A549 (cell line): Measurements from ENCODE around the gene SRGAP3. TPM values are rescaled to one million over a fixed set of nuclear protein-coding genes. Genes with fewer than 3 reads are reported as not detected.

ENCODE experiments used
- ATAC-seq, 2 experiments: fragments of 200-7000 bp in 1 of 2; fragments of >200 bp in 1 of 2; cut with Nextera tagmentation in 1 of 2; cut with Tn5 transposase in 1 of 2; 3 replicates each; pipeline versions ENCODE4 v1.8.0 to v1.9.1; 2018 to 2020; ENCODE audit warnings: mild to moderate bottlenecking in 1 of 2, moderate library complexity in 1 of 2
- CTCF ChIA-PET: fragments of 300-600 bp; sonication (Branson Sonifier 250); formaldehyde crosslinking; extraction: SDS; loops from one replicate; lab custom pipeline; 2021; ENCODE audit warnings: antibody characterized with exemption, inconsistent platforms; lab: Yijun Ruan, JAX
- POLR2A ChIA-PET: fragments of 350-600 bp; formaldehyde crosslinking; extraction: SDS; loops from one replicate; lab custom pipeline; 2021; ENCODE audit warnings: antibody characterized with exemption, inconsistent platforms; lab: Yijun Ruan, JAX
- DNase-seq, 2 experiments: peaks; one replicate each; pipeline versions ENCODE4 v3.0.0 to v3.0.0-alpha.2; 2011 to 2016; ENCODE audit warnings: low read depth in 1 of 2, low spot score in 1 of 2
- FAIRE-seq: peaks from 2 replicates; lab custom pipeline; 2011; peaks lifted over from hg19 to GRCh38; lab: Jason Lieb, UNC
- H3K27ac ChIP-seq, 2 experiments: fragments of >200 bp; sonication (Bioruptor Twin); formaldehyde crosslinking; 3 replicates each; pipeline ENCODE4 v1.5.1; 2016 to 2017
- H3K4me1 ChIP-seq: fragments of >200 bp; sonication (Bioruptor Twin); formaldehyde crosslinking; 3 replicates; pipeline ENCODE4 v1.6.1; 2016
- H3K4me2 ChIP-seq: fragments of >200 bp; sonication (Bioruptor Twin); formaldehyde crosslinking; 3 replicates; pipeline ENCODE4 v1.6.1; 2016
- H3K4me3 ChIP-seq: fragments of >200 bp; sonication (Bioruptor Twin); formaldehyde crosslinking; 3 replicates; pipeline ENCODE4 v1.5.1; 2016
- H3K9me3 ChIP-seq: fragments of >200 bp; sonication (Bioruptor Twin); formaldehyde crosslinking; 3 replicates; pipeline ENCODE4 v1.6.1; 2016
- CBX2 ChIP-seq: fragments of 200-600 bp; sonication (generic); IDR thresholded peaks from 2 replicates; pipeline ENCODE4 v1.6.1; 2016; ENCODE audit warnings: low read depth, mild to moderate bottlenecking, borderline replicate concordance
- CBX8 ChIP-seq: fragments of 200-600 bp; sonication (generic); IDR thresholded peaks from 2 replicates; pipeline ENCODE4 v1.6.1; 2016
- CEBPB ChIP-seq, 2 experiments: fragments of >200 bp in 1 of 2; sonication (Bioruptor Twin) in 1 of 2; formaldehyde crosslinking in 1 of 2; IDR thresholded peaks; 2 replicates each; pipeline ENCODE4 v1.6.1; 2012 to 2016
- CHD4 ChIP-seq: fragments of 200-600 bp; sonication (generic); IDR thresholded peaks from 2 replicates; pipeline ENCODE4 v1.6.1; 2016; ENCODE audit warnings: antibody characterized with exemption, mild to moderate bottlenecking, borderline replicate concordance
- EHF ChIP-seq: fragments of 250-450 bp; sonication (Bioruptor Pico); IDR thresholded peaks from 2 replicates; pipeline ENCODE4 v1.5.0; 2020; ENCODE audit warnings: mild to moderate bottlenecking
- EHMT2 ChIP-seq: fragments of 200-600 bp; sonication (generic); IDR thresholded peaks from 2 replicates; pipeline ENCODE4 v1.6.1; 2016; ENCODE audit warnings: antibody characterized with exemption, low read depth, mild to moderate bottlenecking, moderate library complexity
- ESRRA ChIP-seq: fragments of 150-350 bp; IDR thresholded peaks from 2 replicates; pipeline ENCODE4 v1.6.1; 2014; ENCODE audit warnings: mild to moderate bottlenecking, low read length, borderline replicate concordance
- FOSL2 ChIP-seq, 2 experiments: fragments of 450-650 bp in 1 of 2; fragments of >200 bp in 1 of 2; sonication (Bioruptor Twin) in 1 of 2; formaldehyde crosslinking; IDR thresholded peaks; 2 replicates each; pipeline versions ENCODE4 v1.5.0 to v1.6.1; 2016 to 2020; ENCODE audit warnings: mild to moderate bottlenecking in 1 of 2, moderate library complexity in 1 of 2
- HDAC2 ChIP-seq: fragments of 200-600 bp; sonication (generic); IDR thresholded peaks from 2 replicates; pipeline ENCODE4 v1.6.1; 2016
- JUN ChIP-seq, 2 experiments: fragments of >200 bp; sonication (Bioruptor Twin); formaldehyde crosslinking; IDR thresholded peaks; 2 replicates in 1 of 2; 3 replicates in 1 of 2; pipeline ENCODE4 v1.6.1; 2016 to 2017
- JUNB ChIP-seq: fragments of >200 bp; sonication (Bioruptor Twin); formaldehyde crosslinking; IDR thresholded peaks from 2 replicates; pipeline ENCODE4 v1.6.1; 2016
- KDM1A ChIP-seq: fragments of 200-600 bp; sonication (generic); IDR thresholded peaks from 2 replicates; pipeline ENCODE4 v1.6.1; 2016; ENCODE audit warnings: low read depth, mild to moderate bottlenecking
- KDM5A ChIP-seq: fragments of 200-600 bp; sonication (generic); IDR thresholded peaks from 2 replicates; pipeline ENCODE4 v1.6.1; 2016; ENCODE audit warnings: antibody characterized with exemption, mild to moderate bottlenecking
- MAZ ChIP-seq: fragments of 150-350 bp; IDR thresholded peaks from 2 replicates; pipeline ENCODE4 v1.6.1; 2014; ENCODE audit warnings: antibody characterized with exemption, low read depth, low read length, borderline replicate concordance
- MYC ChIP-seq: IDR thresholded peaks from 2 replicates; pipeline ENCODE4 v1.6.1; 2012; ENCODE audit warnings: mild to moderate bottlenecking, inconsistent platforms, low read length, improper control_type of control experiment, borderline replicate concordance
- NPAS2 ChIP-seq: fragments of 250-450 bp; sonication (Bioruptor Pico); IDR thresholded peaks from 2 replicates; pipeline ENCODE4 v1.8.0; 2022; ENCODE audit warnings: mild to moderate bottlenecking, moderate library complexity, borderline replicate concordance
- PHF8 ChIP-seq: fragments of 200-600 bp; sonication (generic); IDR thresholded peaks from 2 replicates; pipeline ENCODE4 v1.6.1; 2016; ENCODE audit warnings: low read depth, mild to moderate bottlenecking, antibody characterized with exemption, moderate library complexity, borderline replicate concordance
- POLR2A ChIP-seq: IDR thresholded peaks from 2 replicates; pipeline ENCODE4 v1.6.1; 2012; ENCODE audit warnings: mild to moderate bottlenecking, low read length
- POLR2AphosphoS2 ChIP-seq: conservative IDR thresholded peaks from 2 replicates; pipeline ENCODE4 v1.6.1; 2012; ENCODE audit warnings: low read length, improper control_type of control experiment, inconsistent platforms
- RCOR1 ChIP-seq: fragments of 150-350 bp; IDR thresholded peaks from 2 replicates; pipeline ENCODE4 v1.6.1; 2014; ENCODE audit warnings: antibody characterized with exemption, low read length, low read depth
- RNF2 ChIP-seq: fragments of 200-600 bp; sonication (generic); IDR thresholded peaks from 2 replicates; pipeline ENCODE4 v1.6.1; 2016; ENCODE audit warnings: low read depth, mild to moderate bottlenecking, antibody characterized with exemption, moderate library complexity, borderline replicate concordance
- TFCP2L1 ChIP-seq: fragments of 250-450 bp; sonication (Bioruptor Pico); IDR thresholded peaks from 2 replicates; pipeline ENCODE4 v1.5.0; 2021; ENCODE audit warnings: mild to moderate bottlenecking
- TP53 ChIP-seq: fragments of 250-450 bp; sonication (Bioruptor Pico); IDR thresholded peaks from 2 replicates; pipeline ENCODE4 v1.5.0; 2021; ENCODE audit warnings: mild to moderate bottlenecking, moderate library complexity
- ZNF302 ChIP-seq: fragments of 250-450 bp; sonication (Bioruptor Pico); IDR thresholded peaks from 2 replicates; pipeline ENCODE4 v1.9.0; 2021; ENCODE audit warnings: inconsistent platforms, mild to moderate bottlenecking, moderate library complexity
- WGBS: methylation state at CpG from one replicate; pipeline ENCODE4 v1.1.6; 2017; ENCODE audit errors: missing lambda C conversion rate; 5-methylcytosine and 5-hydroxymethylcytosine counted together
- polyA minus RNA-seq: library from RNA; depleted of rRNA, polyadenylated mRNA; stranded (reverse); fragments of >200 nt; gene quantifications from 2 replicates; pipeline ENCODE4 v1.2.3, GENCODE V29; 2011; rRNA and poly(A)+ RNA removed
- polyA plus RNA-seq, 4 experiments: library from polyadenylated mRNA; depleted of rRNA in 3 of 4; stranded (reverse); fragments of >200 nt; fragmentation: RNase III in 1 of 4; extraction: RNeasy Plus Mini Kit Qiagen cat#74134 plus additional on column Dnase treatment in 1 of 4; gene quantifications; 2 replicates in 3 of 4; 3 replicates in 1 of 4; pipeline ENCODE4 v1.2.3, GENCODE V29; 2011 to 2017
- TF ChIP-seq, protein P1 (sequence below): fragments of 250-450 bp; sonication (Bioruptor Pico); IDR thresholded peaks from 2 replicates; pipeline ENCODE4 v1.5.0; 2021; ENCODE audit warnings: mild to moderate bottlenecking, moderate library complexity, borderline replicate concordance
- TF ChIP-seq, protein P2 (sequence below): fragments of 250-450 bp; sonication (Bioruptor Pico); IDR thresholded peaks from 2 replicates; pipeline ENCODE4 v1.5.0; 2020; ENCODE audit warnings: low read depth, mild to moderate bottlenecking, moderate library complexity
- TF ChIP-seq, protein P3 (sequence below): fragments of >200 bp; sonication (Bioruptor Twin); formaldehyde crosslinking; IDR thresholded peaks from 3 replicates; pipeline ENCODE4 v1.5.1; 2016
- TF ChIP-seq, protein P4 (sequence below): fragments of 150-350 bp; IDR thresholded peaks from 2 replicates; pipeline ENCODE4 v1.6.1; 2014; ENCODE audit warnings: low read depth, mild to moderate bottlenecking, low read length
- TF ChIP-seq, protein P5 (sequence below): IDR thresholded peaks from 2 replicates; pipeline ENCODE4 v1.6.1; 2012

SRGAP3 gene
- polyA plus RNA-seq (2011; rRNA removed) = 1.9 and 2.5 TPM in 2 replicates
- 0.37 and 0.62 TPM in 2 replicates for polyA plus RNA-seq (2012; cell fraction: cytosol; rRNA removed)
- 0.77 and 1.1 TPM in 2 replicates for polyA plus RNA-seq (2012; cell fraction: nucleus; rRNA removed)
- 1.2 to 1.6 TPM (median 1.4 TPM) in 3 replicates for polyA plus RNA-seq (2017; fragmentation: RNase III; extraction: RNeasy Plus Mini Kit Qiagen cat#74134 plus additional on column Dnase treatment)
- 4.8 and 9.5 TPM in 2 replicates for polyA minus RNA-seq

DNA sequence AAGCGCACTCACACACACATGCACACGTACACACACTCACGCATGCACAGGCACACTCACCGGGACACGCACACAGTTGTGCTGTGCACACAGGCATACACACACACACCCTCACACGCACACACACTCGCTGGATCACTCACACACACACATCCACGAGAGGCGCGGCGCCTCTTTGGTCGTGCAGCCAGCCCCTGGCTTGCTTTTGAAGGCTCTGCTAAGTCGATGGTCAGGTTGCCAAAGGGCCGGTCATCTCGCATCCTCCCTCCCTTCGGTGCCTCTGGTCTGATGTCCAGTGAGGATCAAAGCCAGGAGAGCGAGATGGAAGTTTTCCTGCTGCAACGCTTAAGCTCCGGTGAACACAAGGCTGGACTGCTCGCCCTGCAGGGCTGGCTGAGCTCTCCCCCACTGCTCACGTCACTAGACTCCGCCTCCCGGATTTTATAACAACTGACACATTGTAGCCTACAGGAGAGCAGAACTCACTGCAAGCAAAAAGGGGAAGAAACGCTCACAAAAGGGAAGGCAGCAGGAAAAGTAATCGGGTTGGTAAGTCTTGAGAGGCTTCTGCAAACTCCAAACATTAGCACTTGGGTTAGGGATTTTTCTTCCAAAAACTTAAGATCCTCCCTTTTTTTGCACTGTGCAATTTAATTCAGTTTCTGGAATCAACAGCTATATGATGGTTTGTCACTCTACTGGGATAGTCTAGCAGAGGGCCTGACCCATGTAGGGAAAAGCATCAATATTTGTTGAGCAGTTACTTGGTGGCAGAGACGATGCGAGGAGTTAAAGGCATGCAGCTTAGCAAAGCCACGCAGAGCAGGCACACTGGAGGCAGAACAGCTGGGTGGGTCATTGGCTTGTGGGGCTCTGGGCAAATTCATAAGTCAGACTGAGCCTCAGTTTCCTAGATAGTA, at the start of gene SRGAP3:
Gene SRGAP3 (minus strand): TSS at position 374 of the 920 bp plus-strand sequence. CDS start 695 bp downstream, outside the sequence.
- POLR2A ChIA-PET = interaction anchor here (1.3 kb wide), 1 partner anchor 74 kb away, joined by 3 read pairs; no protein-coding TSS in a partner anchor
- FAIRE-seq = peak; percentile 77
- peak within 1 kb of the TSS; percentile 48 for H3K4me3 ChIP-seq

DNA sequence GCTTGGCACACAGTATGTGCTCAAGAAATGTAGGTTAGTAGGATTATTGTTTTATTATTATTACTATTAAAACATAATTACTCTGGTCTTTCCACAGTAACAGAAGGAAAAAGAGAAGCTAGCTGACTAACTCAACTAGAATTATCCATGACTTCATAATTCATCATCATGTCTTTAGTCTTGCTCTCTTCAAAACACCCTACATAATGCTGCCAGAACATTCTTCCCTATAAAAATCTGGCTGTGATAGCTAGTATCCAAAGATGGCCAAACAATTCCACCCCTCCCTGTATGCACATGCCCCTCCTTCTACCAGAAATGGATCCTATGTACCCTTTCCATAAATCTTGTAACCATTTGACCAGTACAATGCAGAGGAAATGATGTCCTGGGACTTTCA, 48.8 kb upstream of the SRGAP3 start:
- ChIA-PET CTCF (interaction anchor here (1.1 to 9.2 kb wide), 4 partner anchors 300 to 529 kb away, joined by 3 to 190 read pairs (median 44); partner anchors contain the start of gene OXTR), POLR2A (no interaction called here)
- Histone ChIP-seq H3K9me3 (no peaks in the 10 kb centered on the region), H3K4me3 (no peak overlapping the region), H3K4me1 (no peaks in the 10 kb centered on the region), H3K27ac (no peak overlapping the region), H3K4me2 (no peak overlapping the region)
- DNase-seq (no peak), ATAC-seq (no peak), FAIRE-seq (no peak)
- TF ChIP-seq, protein P1, sequence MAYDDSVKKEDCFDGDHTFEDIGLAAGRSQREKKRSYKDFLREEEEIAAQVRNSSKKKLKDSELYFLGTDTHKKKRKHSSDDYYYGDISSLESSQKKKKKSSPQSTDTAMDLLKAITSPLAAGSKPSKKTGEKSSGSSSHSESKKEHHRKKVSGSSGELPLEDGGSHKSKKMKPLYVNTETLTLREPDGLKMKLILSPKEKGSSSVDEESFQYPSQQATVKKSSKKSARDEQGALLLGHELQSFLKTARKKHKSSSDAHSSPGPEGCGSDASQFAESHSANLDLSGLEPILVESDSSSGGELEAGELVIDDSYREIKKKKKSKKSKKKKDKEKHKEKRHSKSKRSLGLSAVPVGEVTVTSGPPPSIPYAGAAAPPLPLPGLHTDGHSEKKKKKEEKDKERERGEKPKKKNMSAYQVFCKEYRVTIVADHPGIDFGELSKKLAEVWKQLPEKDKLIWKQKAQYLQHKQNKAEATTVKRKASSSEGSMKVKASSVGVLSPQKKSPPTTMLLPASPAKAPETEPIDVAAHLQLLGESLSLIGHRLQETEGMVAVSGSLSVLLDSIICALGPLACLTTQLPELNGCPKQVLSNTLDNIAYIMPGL = no peak
- TF ChIP-seq EHMT2 (no peak), CBX8 (no peak), RCOR1 (no peak), ZNF302 (no peak), EHF (CRISPR knock-in tag) (no peak), CEBPB (IDR thresholded peaks at IDR 0.05) (no peak), CHD4 (no peak), MYC (no peak), MAZ (no peak), JUN (IDR thresholded peaks at IDR 0.05) (no peak), JUNB (no peak), NPAS2 (CRISPR knock-in tag) (no peak), CBX2 (no peak), KDM1A (no peak)
- TF ChIP-seq, protein P2, sequence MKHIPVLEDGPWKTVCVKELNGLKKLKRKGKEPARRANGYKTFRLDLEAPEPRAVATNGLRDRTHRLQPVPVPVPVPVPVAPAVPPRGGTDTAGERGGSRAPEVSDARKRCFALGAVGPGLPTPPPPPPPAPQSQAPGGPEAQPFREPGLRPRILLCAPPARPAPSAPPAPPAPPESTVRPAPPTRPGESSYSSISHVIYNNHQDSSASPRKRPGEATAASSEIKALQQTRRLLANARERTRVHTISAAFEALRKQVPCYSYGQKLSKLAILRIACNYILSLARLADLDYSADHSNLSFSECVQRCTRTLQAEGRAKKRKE (CRISPR knock-in tag) = no peak
- TF ChIP-seq, protein P3, sequence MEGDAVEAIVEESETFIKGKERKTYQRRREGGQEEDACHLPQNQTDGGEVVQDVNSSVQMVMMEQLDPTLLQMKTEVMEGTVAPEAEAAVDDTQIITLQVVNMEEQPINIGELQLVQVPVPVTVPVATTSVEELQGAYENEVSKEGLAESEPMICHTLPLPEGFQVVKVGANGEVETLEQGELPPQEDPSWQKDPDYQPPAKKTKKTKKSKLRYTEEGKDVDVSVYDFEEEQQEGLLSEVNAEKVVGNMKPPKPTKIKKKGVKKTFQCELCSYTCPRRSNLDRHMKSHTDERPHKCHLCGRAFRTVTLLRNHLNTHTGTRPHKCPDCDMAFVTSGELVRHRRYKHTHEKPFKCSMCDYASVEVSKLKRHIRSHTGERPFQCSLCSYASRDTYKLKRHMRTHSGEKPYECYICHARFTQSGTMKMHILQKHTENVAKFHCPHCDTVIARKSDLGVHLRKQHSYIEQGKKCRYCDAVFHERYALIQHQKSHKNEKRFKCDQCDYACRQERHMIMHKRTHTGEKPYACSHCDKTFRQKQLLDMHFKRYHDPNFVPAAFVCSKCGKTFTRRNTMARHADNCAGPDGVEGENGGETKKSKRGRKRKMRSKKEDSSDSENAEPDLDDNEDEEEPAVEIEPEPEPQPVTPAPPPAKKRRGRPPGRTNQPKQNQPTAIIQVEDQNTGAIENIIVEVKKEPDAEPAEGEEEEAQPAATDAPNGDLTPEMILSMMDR = no peak
- TF ChIP-seq, protein P4, sequence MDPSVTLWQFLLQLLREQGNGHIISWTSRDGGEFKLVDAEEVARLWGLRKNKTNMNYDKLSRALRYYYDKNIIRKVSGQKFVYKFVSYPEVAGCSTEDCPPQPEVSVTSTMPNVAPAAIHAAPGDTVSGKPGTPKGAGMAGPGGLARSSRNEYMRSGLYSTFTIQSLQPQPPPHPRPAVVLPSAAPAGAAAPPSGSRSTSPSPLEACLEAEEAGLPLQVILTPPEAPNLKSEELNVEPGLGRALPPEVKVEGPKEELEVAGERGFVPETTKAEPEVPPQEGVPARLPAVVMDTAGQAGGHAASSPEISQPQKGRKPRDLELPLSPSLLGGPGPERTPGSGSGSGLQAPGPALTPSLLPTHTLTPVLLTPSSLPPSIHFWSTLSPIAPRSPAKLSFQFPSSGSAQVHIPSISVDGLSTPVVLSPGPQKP = no peak

More for the DNA sequence above, at the start of gene SRGAP3:
- H3K4me1 ChIP-seq = peaks cover 5% of the 10 kb centered on the region; the same call in 1 of the 3 replicates
- H3K27ac ChIP-seq = peak within 1 kb of the TSS; percentile 15 to 63; a peak in 4 of 6 replicates
- H3K9me3 ChIP-seq = no peaks in the 10 kb centered on the region
- TF ChIP-seq CBX2 (no peak), RNF2 (no peak), PHF8 (no peak), FOSL2 (IDR thresholded peaks at IDR 0.05) (no peak), FOSL2 (CRISPR knock-in tag; IDR thresholded peaks at IDR 0.05) (no peak), TP53 (CRISPR knock-in tag) (no peak), POLR2A (0 out of 2 replicates have a peak, but pooled peaks have one; percentile 36), ESRRA (no peak), JUN (IDR thresholded peaks at IDR 0.05) (no peak), POLR2AphosphoS2 (no peak), TFCP2L1 (CRISPR knock-in tag) (no peak), MYC (no peak), HDAC2 (no peak), KDM5A (no peak)
- TF ChIP-seq, protein P2 (CRISPR knock-in tag) = no peak
- TF ChIP-seq, protein P5, sequence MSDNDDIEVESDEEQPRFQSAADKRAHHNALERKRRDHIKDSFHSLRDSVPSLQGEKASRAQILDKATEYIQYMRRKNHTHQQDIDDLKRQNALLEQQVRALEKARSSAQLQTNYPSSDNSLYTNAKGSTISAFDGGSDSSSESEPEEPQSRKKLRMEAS = peak; percentile 47; the same call in 1 of the 2 replicates
- DNase-seq (peak; percentile 86 to 96), ATAC-seq (peak; percentile 99 to 100)
- CTCF ChIA-PET = interaction anchor here (0.8 to 1.9 kb wide), 8 partner anchors 9 to 489 kb away, joined by 3 to 7 read pairs (median 4); no protein-coding TSS in a partner anchor
- H3K4me2 ChIP-seq = peak within 1 kb of the TSS; percentile 88
- WGBS = 6% methylated on average over 24 of the region's 28 CpGs
